ENCODE measurements around the gene HEXB. TPM values are rescaled to one million over a fixed set of nuclear protein-coding genes. Genes with fewer than 3 reads are reported as not detected.

The HEXB gene
- total and polyA plus RNA-seq, 2 of the 4 experiments (the other 2 are of a cell fraction), result 76.7 to 126 TPM

DNA sequence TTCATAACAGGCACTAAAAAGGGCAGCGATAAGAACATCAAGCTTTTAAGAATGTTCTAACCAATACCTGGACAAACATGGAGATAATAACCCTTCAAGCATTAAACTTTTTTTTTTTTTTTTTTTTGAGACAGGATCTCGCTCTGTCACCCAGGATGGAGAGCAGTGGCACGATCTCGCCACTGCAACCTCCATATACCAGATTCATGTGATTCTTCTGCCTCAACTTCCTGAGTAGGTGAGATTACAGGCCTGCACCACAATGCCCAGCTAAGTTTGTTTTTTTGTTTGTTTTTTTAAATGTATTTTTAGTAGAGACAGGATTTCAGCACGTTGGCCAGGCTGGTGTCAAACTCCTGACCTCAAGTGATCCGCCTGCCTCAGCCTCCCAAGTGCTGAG is 29.8 kb upstream of the HEXB start:
- no peak overlapping the region for H3K56ac ChIP-seq (ENCODE audit: extremely low read depth, insufficient read depth, low read length)
- no peaks in the 10 kb centered on the region for H4K20me1 ChIP-seq (ENCODE audit: insufficient read depth, low read length)
- H3K9me3 ChIP-seq (ENCODE audit: control insufficient read depth, insufficient read depth, low read length), result no peaks in the 10 kb centered on the region
- H4K91ac ChIP-seq (ENCODE audit: insufficient read depth, low read depth, low read length), result no peak overlapping the region
- dilution Hi-C loops (cut with HindIII; ENCODE audit: low sequenced_read_pairs, unreplicated experiment), result no loop called here
- H3K23ac ChIP-seq (ENCODE audit: low read depth, low read length), result no peak overlapping the region
- no peak overlapping the region for H3K4me3 ChIP-seq (ENCODE audit: insufficient read depth, low read depth, low read length)
- DNase-seq (no peak), ATAC-seq (ENCODE audit: low read depth) (no peak)
- H2AFZ ChIP-seq (replicated peaks; ENCODE audit: low read length, poor library complexity), result no peak overlapping the region
- H3K4me1 ChIP-seq (ENCODE audit: control insufficient read depth, insufficient read depth, low read length), result no peaks in the 10 kb centered on the region
- H3K27me3 ChIP-seq (ENCODE audit: control insufficient read depth, insufficient read depth, low read length), result no peaks in the 10 kb centered on the region
- no peak overlapping the region for H3K9ac ChIP-seq (ENCODE audit: low read depth, low read length)
- no peak overlapping the region for H4K8ac ChIP-seq (ENCODE audit: low read depth in 2 of 2, low read length in 2 of 2)
- POLR2A ChIA-PET (ENCODE audit: unreplicated experiment), result no interaction called here
- no peaks in the 10 kb centered on the region for H3K79me1 ChIP-seq (ENCODE audit: low read depth in 1 of 2, low read length in 2 of 2)
- intact Hi-C loops (cut with micrococcal nuclease), result no loop called here
- CTCF ChIA-PET, result interaction anchor here (0.6 to 1.2 kb wide), 2 partner anchors 10 to 620 kb away, joined by 4 read pairs; no protein-coding TSS in a partner anchor
- H3K27ac ChIP-seq (ENCODE audit: insufficient read depth, low read length), result no peak overlapping the region
- no peak overlapping the region for H3K4ac ChIP-seq (ENCODE audit: low read depth, low read length)
- H2BK120ac ChIP-seq (ENCODE audit: low read depth, low read length), result no peak overlapping the region
- no peaks in the 10 kb centered on the region for H3K36me3 ChIP-seq (ENCODE audit: control insufficient read depth, insufficient read depth, low read length)
- H3K18ac ChIP-seq (ENCODE audit: low read depth, low read length), result no peak overlapping the region
- H2BK15ac ChIP-seq (ENCODE audit: low read depth, low read length), result no peak overlapping the region
- no peaks in the 10 kb centered on the region for H3K9me1 ChIP-seq (ENCODE audit: insufficient read depth, low read length)
- H2AK9ac ChIP-seq (replicated peaks; ENCODE audit: low read depth, low read length, poor library complexity), result no peak overlapping the region
- H2BK20ac ChIP-seq (ENCODE audit: low read depth, low read length), result no peak overlapping the region
- no TSS peak for BruUV-seq (replicated peaks)
- no peak overlapping the region for H3K4me2 ChIP-seq (ENCODE audit: low read depth, low read length)
- TF ChIP-seq MXI1 (IDR thresholded peaks at IDR 0.05; ENCODE audit: borderline replicate concordance, low read depth, low read length) (no peak), BHLHE40 (IDR thresholded peaks at IDR 0.05; ENCODE audit: low read depth, low read length) (no peak), RCOR1 (IDR thresholded peaks at IDR 0.05; ENCODE audit: insufficient replicate concordance, low read length) (no peak), FOS (IDR thresholded peaks at IDR 0.05; ENCODE audit: low read depth, low read length) (no peak), CEBPB (IDR thresholded peaks at IDR 0.05; ENCODE audit: low read depth, low read length) (no peak), SMC3 (IDR thresholded peaks at IDR 0.05; ENCODE audit: low read depth, low read length) (no peak), RAD21 (IDR thresholded peaks at IDR 0.05; ENCODE audit: low read length) (no peak), MAZ (IDR thresholded peaks at IDR 0.05; ENCODE audit: borderline replicate concordance, low read depth, low read length) (no peak), CHD1 (IDR thresholded peaks at IDR 0.05; ENCODE audit: low read depth, low read length) (no peak), RFX5 (IDR thresholded peaks at IDR 0.05; ENCODE audit: low read depth, low read length) (no peak), MAFK (IDR thresholded peaks at IDR 0.05; ENCODE audit: low read depth, low read length) (no peak), POLR2A (IDR thresholded peaks at IDR 0.05; ENCODE audit: low read depth, low read length) (no peak), NFE2L2 (IDR thresholded peaks at IDR 0.05; ENCODE audit: low read depth, low read length) (no peak)
- TF ChIP-seq, protein P1, sequence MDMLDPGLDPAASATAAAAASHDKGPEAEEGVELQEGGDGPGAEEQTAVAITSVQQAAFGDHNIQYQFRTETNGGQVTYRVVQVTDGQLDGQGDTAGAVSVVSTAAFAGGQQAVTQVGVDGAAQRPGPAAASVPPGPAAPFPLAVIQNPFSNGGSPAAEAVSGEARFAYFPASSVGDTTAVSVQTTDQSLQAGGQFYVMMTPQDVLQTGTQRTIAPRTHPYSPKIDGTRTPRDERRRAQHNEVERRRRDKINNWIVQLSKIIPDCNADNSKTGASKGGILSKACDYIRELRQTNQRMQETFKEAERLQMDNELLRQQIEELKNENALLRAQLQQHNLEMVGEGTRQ (IDR thresholded peaks at IDR 0.05; ENCODE audit: low read depth, low read length), result no peak
- TF ChIP-seq, protein P2, sequence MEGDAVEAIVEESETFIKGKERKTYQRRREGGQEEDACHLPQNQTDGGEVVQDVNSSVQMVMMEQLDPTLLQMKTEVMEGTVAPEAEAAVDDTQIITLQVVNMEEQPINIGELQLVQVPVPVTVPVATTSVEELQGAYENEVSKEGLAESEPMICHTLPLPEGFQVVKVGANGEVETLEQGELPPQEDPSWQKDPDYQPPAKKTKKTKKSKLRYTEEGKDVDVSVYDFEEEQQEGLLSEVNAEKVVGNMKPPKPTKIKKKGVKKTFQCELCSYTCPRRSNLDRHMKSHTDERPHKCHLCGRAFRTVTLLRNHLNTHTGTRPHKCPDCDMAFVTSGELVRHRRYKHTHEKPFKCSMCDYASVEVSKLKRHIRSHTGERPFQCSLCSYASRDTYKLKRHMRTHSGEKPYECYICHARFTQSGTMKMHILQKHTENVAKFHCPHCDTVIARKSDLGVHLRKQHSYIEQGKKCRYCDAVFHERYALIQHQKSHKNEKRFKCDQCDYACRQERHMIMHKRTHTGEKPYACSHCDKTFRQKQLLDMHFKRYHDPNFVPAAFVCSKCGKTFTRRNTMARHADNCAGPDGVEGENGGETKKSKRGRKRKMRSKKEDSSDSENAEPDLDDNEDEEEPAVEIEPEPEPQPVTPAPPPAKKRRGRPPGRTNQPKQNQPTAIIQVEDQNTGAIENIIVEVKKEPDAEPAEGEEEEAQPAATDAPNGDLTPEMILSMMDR (conservative IDR thresholded peaks at IDR 0.05; ENCODE audit: low read depth, low read length), result no peak
- TF ChIP-seq, protein P3, sequence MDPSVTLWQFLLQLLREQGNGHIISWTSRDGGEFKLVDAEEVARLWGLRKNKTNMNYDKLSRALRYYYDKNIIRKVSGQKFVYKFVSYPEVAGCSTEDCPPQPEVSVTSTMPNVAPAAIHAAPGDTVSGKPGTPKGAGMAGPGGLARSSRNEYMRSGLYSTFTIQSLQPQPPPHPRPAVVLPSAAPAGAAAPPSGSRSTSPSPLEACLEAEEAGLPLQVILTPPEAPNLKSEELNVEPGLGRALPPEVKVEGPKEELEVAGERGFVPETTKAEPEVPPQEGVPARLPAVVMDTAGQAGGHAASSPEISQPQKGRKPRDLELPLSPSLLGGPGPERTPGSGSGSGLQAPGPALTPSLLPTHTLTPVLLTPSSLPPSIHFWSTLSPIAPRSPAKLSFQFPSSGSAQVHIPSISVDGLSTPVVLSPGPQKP (IDR thresholded peaks at IDR 0.05; ENCODE audit: borderline replicate concordance, low read depth, low read length), result no peak
- no CpG with 5 or more reads among the region's 6 CpGs for WGBS, 2 experiments (ENCODE audit: extremely low coverage in 2 of 2, insufficient read length in 1 of 2)
- no peak overlapping the region for H3K14ac ChIP-seq (replicated peaks; ENCODE audit: low read depth, low read length)
- no peak overlapping the region for H2AK5ac ChIP-seq (ENCODE audit: low read depth, low read length)
- in situ Hi-C loops (cut with MboI; ENCODE audit: low sequenced_read_pairs), result loop anchor here (25.0 kb wide), 1 partner anchor 607 kb away; no protein-coding TSS in a partner anchor
- H2BK5ac ChIP-seq (ENCODE audit: low read depth, low read length, poor library complexity, severe bottlenecking), result no peak overlapping the region
- no peak overlapping the region for H4K5ac ChIP-seq (ENCODE audit: low read depth, low read length)

Data from IMR-90 (cell line).